ENCODE data around the gene MOV10L1.

- TF ChIP-seq CTCF (IDR thresholded peaks at IDR 0.05), result no peak
- TF ChIP-seq POLR2AphosphoS5 (IDR thresholded peaks at IDR 0.05), result no peak
- no peak for TF ChIP-seq EP300 (IDR thresholded peaks at IDR 0.05)
Measured at GRCh38 chr22:50189849-50190181, 100.0 kb downstream of the MOV10L1 start.

Data from esophagus muscularis mucosa (tissue), 4 donors.